Nephron (organoid): ENCODE results near the gene CPLX1.

Source experiments
- H3K27ac Mint-ChIP-seq, 3 experiments: 2 replicates each; pipeline ENCODE4 v1.8.0; 2020; ENCODE audit warnings: mixed read lengths in 3 of 3, mild to moderate bottlenecking in 2 of 3, moderate library complexity in 1 of 3
- H3K27me3 Mint-ChIP-seq: 2 replicates; pipeline ENCODE4 v1.8.0; 2021; ENCODE audit warnings: low read depth, mild to moderate bottlenecking, moderate library complexity, mixed read lengths
- H3K36me3 Mint-ChIP-seq: 2 replicates; pipeline ENCODE4 v1.8.0; 2020; ENCODE audit warnings: low read depth, mixed read lengths
- H3K4me1 Mint-ChIP-seq: 2 replicates; pipeline ENCODE4 v1.8.0; 2020; ENCODE audit warnings: mixed read lengths
- H3K4me3 Mint-ChIP-seq, 3 experiments: 2 replicates each; pipeline ENCODE4 v1.8.0; 2020; ENCODE audit warnings: mild to moderate bottlenecking in 3 of 3, mixed read lengths in 3 of 3, moderate library complexity in 2 of 3
- H3K9me3 Mint-ChIP-seq: 2 replicates; pipeline ENCODE4 v1.8.0; 2020; ENCODE audit warnings: mixed read lengths
- TF ChIP-seq, protein P1 (sequence below), 3 experiments: fragments of 200-600 bp; sonication (generic); IDR thresholded peaks; one replicate each; pipeline ENCODE4 v1.5.0; 2021; ENCODE audit warnings: antibody characterized with exemption in 3 of 3; ENCODE audit not compliant: unreplicated experiment in 3 of 3

CPLX1 gene

DNA sequence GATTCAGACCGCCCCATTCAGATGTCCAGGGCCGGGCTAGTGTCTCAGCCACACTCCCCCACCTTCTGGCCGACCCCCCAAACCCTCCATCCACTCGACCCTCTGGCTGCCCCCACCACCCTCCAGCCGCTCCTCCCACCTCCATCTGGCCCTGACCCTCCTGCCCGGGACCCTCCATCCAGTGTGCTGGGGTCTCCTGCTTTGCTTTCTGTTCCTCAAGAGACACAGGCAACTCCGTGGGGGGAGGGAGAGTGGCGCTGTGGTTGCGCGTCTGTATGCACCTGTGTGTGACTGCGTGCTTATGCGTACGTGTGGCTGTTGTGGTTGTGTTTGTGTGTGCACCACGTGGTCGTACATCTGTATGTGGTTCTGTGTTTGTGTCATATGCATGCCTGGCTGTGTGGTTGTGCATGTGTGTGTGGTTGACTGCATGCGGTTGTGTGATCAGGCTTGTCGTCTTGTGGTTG, 33.3 kb downstream of the CPLX1 start:
- Mint-ChIP-seq H3K36me3 (no peaks in the 10 kb centered on the region), H3K27me3 (peaks cover 60% of the 10 kb centered on the region), H3K4me3 (peak overlapping the region; percentile 58 to 63 (median 58)), H3K9me3 (no peaks in the 10 kb centered on the region), H3K4me1 (peaks cover 14% of the 10 kb centered on the region), H3K27ac (peak overlapping the region in 1 of 3 experiments; percentile 18)
- TF ChIP-seq, protein P1, sequence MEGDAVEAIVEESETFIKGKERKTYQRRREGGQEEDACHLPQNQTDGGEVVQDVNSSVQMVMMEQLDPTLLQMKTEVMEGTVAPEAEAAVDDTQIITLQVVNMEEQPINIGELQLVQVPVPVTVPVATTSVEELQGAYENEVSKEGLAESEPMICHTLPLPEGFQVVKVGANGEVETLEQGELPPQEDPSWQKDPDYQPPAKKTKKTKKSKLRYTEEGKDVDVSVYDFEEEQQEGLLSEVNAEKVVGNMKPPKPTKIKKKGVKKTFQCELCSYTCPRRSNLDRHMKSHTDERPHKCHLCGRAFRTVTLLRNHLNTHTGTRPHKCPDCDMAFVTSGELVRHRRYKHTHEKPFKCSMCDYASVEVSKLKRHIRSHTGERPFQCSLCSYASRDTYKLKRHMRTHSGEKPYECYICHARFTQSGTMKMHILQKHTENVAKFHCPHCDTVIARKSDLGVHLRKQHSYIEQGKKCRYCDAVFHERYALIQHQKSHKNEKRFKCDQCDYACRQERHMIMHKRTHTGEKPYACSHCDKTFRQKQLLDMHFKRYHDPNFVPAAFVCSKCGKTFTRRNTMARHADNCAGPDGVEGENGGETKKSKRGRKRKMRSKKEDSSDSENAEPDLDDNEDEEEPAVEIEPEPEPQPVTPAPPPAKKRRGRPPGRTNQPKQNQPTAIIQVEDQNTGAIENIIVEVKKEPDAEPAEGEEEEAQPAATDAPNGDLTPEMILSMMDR (IDR thresholded peaks at IDR 0.05; ENCODE audit: unreplicated experiment in 3 of 3), result no peak

DNA sequence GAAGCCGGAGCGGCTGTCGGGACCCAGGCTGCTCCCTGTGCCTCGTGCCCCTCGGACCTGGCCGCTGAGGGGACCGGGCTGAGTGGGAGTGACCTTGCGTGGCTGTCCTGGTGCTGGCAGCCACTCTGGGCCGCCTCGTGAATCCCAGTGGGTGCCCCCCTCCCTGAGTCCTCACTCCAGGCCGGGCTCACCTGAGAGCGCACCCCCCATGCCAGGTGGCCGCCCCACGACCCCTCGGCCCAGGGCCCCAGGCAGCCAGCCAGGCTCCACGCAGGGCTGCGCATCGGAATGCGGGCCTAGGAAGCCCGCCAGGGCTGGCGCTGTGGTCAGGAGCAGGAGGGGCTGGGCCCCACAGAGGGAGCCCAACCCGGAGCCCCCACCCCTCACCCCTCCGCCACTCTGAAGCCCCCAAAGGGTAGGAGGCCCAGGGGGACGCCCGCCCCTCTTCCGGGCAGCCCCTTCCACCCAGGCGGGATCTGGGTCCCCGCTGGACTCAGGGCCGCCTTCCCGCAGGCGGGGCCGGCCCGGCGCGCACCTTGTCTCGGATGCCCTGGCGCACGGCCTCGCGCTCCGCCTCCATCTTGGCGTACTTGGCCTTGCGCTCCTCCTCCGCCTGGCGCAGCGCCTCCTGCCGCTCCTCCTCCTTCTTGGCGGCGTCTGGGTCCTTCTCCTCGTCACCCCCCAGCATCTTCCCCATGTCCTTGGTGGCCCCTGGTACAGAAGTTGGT, 33.9 kb downstream of the CPLX1 start:
- Mint-ChIP-seq H3K9me3 (no peaks in the 10 kb centered on the region), H3K4me1 (peaks cover 19% of the 10 kb centered on the region)
- TF ChIP-seq, protein P1 (IDR thresholded peaks at IDR 0.05; ENCODE audit: unreplicated experiment in 3 of 3), result no peak

DNA sequence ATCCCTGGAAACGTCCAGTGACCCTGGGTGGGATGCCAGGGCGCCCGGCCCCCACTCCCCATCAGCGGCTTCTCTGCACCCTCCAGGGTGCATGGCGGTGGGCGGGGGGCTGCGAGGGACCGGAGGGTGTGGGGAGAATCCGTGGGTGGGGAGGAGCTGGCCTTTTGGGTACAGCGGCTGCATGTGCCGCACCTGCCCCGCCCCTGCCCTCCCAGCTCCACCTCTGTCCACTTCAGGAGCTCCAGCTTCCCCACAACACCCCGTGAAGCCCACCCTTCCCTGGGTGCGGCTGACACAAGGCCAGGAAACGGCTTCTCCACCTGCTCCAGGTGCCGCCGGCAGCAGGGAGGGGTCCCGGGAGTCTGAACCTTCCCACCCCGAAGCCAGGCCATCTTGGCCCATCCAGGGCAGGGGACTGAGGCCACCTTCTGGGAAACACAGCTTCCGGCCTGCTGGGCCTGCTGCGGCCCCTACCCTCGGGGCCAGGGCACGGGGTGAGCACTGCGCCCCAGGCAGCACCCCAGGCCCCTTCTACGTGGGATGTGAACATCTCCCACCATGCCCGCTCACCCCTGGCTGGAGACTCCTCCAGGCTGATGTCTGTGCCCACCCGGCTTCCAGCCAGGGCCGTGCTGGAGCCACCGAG, 34.6 kb downstream of the CPLX1 start:
- TF ChIP-seq, protein P1 (IDR thresholded peaks at IDR 0.05; ENCODE audit: unreplicated experiment in 3 of 3), result no peak
- Mint-ChIP-seq H3K4me3 (no peak overlapping the region), H3K36me3 (no peaks in the 10 kb centered on the region), H3K27me3 (peaks cover 57% of the 10 kb centered on the region), H3K27ac (no peak overlapping the region), H3K4me1 (peaks cover 20% of the 10 kb centered on the region), H3K9me3 (no peaks in the 10 kb centered on the region)

More for the DNA sequence above, 33.9 kb downstream of the CPLX1 start:
- H3K27ac Mint-ChIP-seq, result no peak overlapping the region
- no peak overlapping the region for H3K4me3 Mint-ChIP-seq
- H3K27me3 Mint-ChIP-seq, result peaks cover 63% of the 10 kb centered on the region
- no peaks in the 10 kb centered on the region for H3K36me3 Mint-ChIP-seq

DNA sequence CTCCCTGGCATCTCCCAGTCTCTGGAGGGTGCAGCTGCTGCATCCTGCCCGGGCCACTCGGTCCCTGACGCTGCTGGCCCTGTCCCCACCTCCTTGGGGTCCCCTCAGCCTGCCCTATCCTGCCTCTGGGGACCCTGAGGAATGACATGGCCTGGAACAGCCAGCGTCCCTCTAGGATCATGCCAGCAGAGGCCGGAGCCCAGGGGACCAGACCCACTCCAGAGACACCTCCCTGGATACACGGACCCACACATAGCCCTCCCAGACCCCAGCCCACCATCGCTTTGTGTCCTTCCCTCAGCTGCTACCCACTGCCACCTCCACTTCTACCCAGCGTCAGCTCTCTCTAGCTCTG, 35.5 kb downstream of the CPLX1 start:
- no peak overlapping the region for H3K27ac Mint-ChIP-seq
- no peaks in the 10 kb centered on the region for H3K9me3 Mint-ChIP-seq
- H3K4me1 Mint-ChIP-seq, result peaks cover 20% of the 10 kb centered on the region
- peaks cover 54% of the 10 kb centered on the region for H3K27me3 Mint-ChIP-seq
- TF ChIP-seq, protein P1 (IDR thresholded peaks at IDR 0.05; ENCODE audit: unreplicated experiment in 3 of 3), result no peak
- H3K36me3 Mint-ChIP-seq, result no peaks in the 10 kb centered on the region
- peak overlapping the region; percentile 5 to 28 (median 20) for H3K4me3 Mint-ChIP-seq

DNA sequence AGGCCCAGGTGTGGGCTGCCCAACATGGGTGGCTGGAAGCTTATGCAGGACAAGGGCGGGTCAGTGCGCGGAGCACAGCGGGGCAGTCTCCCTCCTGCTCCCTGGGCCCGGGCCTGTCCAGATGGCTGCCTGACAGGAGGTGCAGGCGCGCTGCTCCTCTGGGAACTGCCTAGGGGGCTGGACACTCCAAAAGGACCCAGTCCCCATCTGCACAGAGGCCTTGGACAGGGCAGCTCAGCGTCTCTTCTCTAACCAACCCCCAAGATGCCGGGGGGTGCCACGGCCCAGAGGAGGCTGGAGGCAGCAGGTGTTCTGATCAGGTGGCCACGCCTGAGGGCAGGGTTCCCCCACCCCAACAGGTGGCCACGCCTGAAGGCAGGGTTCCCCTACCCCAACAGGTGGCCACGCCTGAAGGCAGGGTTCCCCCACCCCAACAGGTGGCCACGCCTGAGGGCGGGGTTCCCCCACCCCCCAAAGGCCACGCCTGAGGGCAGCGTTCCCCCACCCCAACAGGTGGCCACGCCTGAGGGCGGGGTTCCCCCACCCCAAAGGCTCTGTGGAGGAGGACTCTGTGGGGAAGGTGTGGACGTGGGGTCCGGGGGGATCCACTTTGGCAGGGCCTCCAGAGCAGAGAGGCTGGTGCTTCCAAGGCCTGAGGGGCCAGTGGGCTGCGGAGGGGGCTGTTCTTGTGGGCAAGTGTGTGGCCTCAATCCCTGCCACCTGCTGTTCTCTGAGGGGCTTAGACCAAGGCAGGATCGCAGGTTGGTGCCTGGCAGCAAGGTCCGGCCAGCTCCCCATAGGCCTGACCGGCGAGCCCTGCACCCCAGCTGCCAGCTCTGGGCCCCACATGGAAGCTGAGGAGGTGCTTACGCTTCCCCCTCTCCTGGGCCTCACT, 36.1 kb downstream of the CPLX1 start:
- H3K36me3 Mint-ChIP-seq, result no peaks in the 10 kb centered on the region
- no peak overlapping the region for H3K4me3 Mint-ChIP-seq
- no peak overlapping the region for H3K27ac Mint-ChIP-seq
- H3K4me1 Mint-ChIP-seq, result peaks cover 19% of the 10 kb centered on the region
- H3K27me3 Mint-ChIP-seq, result peaks cover 56% of the 10 kb centered on the region
- H3K9me3 Mint-ChIP-seq, result no peaks in the 10 kb centered on the region
- TF ChIP-seq, protein P1 (IDR thresholded peaks at IDR 0.05; ENCODE audit: unreplicated experiment in 3 of 3), result no peak
